HG03196 (cell line): Measurements from ENCODE around the gene IL17RC.
"Not testable (repeated sequence)": the region's sequence is repeated elsewhere in the genome, so short reads cannot be mapped to it uniquely, and the experiment has no call there.

ENCODE experiments used
- ATAC-seq: cut with Tn5 transposase; IDR thresholded peaks from one replicate; pipeline ENCODE4 v1.9.1; 2021; ENCODE audit not compliant: unreplicated experiment

The IL17RC gene

DNA sequence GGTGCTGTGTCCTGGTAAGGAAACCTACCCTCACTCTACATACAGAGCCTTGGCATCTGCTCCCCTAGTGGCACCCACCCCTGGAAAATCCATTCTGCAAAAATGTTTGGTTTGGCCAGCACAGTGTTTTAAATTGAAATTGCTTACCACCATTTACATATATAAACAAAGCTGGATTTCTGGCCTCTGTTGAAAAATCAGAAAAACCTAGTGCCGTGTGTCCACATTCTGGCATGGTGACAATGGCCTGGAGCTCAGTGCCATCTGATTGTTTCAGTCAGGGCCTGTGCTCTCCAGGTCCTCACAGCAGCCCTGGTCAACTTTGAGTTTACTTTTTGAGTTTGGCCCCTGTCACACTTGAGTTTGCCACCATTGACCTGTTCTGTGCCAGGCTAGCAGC lies 2.9 kb upstream of the IL17RC start:
- no peak for ATAC-seq

DNA sequence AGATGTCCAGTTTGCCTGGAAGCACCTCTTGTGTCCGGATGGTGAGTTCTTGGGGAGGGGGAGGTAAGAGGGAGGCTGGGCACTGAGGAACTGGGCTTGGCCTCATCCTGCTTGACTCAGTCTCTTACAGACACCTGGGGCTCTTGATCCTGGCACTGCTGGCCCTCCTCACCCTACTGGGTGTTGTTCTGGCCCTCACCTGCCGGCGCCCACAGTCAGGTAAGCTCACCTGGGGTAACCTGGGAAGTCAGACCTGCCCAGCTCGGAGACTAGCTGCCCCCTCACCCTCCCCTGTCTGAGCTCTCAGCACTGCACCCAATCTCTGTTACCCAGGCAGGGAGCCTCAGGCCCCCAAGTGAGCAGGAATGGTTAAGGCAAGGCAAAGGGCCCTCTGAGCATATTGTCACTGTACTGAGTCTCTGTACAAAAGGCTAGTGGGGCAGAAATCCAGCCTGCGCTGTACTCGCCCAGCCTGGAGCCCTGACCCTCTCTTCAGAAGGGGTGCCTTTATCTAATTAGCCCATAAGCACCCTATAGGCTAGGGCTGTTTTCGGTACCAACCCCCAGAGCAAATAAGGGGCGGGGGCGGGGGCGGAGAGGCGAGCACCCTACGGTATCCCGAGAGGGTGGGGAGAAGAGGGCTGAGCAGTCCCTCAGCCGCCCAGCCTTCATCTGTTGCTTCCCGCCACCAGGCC lies 2.2 kb upstream of the IL17RC start:
- no peak for ATAC-seq

DNA sequence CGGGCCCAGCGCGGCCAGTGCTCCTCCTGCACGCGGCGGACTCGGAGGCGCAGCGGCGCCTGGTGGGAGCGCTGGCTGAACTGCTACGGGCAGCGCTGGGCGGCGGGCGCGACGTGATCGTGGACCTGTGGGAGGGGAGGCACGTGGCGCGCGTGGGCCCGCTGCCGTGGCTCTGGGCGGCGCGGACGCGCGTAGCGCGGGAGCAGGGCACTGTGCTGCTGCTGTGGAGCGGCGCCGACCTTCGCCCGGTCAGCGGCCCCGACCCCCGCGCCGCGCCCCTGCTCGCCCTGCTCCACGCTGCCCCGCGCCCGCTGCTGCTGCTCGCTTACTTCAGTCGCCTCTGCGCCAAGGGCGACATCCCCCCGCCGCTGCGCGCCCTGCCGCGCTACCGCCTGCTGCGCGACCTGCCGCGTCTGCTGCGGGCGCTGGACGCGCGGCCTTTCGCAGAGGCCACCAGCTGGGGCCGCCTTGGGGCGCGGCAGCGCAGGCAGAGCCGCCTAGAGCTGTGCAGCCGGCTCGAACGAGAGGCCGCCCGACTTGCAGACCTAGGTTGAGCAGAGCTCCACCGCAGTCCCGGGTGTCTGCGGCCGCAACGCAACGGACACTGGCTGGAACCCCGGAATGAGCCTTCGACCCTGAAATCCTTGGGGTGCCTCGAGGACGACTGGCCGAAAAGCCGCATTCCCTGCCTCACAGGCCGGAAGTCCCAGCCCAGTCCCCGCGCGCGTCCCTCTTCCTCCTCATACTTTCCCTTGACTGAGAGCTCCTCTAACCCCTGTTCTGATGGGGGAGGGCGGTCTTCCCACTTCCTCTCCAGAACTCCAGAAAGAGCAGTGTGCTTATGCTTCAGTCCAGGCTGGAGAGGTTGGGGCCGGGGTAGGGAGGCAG lies 1.4 kb upstream of the IL17RC start:
- no peak for ATAC-seq

DNA sequence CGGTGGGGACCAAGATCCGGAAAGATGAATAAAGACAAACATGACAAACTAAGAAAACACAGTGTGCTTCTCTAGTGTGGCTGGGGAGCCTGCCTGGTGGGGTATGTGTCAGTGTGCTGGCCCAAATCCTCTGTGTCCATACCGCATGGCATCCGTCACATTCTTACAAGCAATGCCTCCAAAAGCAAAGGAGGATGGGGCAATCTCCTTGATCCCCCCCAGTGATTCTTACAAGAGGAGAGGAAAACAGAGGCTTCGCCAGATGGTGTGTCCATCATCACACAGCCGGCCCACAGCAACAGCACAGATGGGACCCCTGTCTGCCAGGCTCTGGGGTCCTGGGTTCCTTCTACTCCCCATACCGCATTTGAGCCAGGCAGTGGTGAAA lies 558 bp upstream of the IL17RC start:
- no peak for ATAC-seq

DNA sequence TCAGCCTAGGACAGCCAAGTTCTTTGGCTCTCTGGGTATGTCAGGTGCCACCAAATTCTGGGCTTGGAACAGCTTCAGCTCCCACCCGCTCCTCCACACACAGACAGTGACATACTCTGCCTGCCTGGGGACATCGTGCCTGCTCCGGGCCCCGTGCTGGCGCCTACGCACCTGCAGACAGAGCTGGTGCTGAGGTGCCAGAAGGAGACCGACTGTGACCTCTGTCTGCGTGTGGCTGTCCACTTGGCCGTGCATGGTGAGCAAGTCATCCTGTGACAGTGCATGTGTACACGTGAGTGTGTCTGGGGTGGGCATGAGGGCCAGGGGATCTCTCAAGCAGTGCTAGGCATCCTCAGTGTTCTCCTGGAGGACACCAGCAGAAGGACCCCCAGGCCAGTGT lies 922 bp downstream of the IL17RC start:
- no peak for ATAC-seq

DNA sequence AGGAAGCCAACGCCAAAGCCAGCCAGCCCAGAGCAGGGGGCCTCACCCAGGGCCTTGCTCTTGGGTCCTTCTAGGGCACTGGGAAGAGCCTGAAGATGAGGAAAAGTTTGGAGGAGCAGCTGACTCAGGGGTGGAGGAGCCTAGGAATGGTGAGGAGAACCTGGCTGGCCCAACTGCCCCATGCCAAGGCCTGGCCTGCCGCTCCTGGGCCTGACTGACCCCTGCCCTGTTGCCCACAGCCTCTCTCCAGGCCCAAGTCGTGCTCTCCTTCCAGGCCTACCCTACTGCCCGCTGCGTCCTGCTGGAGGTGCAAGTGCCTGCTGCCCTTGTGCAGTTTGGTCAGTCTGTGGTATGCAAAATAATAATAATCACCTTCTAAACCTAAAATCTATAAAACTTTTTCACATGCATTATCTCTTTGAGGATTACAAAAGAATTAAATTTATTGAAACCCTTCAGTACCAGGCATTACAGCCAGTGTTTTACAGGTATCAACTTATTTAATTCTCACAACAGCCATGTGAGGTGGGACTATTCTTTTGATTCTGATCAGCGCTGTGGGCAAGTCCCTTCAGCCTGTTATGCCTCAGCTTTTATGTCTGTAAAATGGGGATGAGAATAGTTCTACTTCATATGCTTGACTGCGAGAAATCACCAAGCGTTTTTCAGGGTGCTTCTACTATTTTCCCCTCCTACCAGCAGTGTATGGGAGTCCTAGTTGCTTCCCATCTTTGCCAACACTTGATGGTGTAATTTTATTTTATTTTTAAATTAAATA lies 1.6 kb downstream of the IL17RC start:
- ATAC-seq: no peak

DNA sequence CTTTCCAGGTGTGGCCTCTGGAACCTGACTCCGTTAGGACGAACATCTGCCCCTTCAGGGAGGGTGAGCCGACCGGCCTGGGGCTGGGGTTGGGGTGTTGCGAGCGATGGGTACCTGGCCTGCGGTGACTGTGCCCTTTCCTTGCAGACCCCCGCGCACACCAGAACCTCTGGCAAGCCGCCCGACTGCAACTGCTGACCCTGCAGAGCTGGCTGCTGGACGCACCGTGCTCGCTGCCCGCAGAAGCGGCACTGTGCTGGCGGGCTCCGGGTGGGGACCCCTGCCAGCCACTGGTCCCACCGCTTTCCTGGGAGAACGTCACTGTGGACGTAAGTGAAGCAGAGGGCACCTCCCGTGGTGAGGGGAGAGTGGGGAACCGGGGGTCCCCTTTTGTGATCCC lies 11.3 kb downstream of the IL17RC start:
- no peak for ATAC-seq

DNA sequence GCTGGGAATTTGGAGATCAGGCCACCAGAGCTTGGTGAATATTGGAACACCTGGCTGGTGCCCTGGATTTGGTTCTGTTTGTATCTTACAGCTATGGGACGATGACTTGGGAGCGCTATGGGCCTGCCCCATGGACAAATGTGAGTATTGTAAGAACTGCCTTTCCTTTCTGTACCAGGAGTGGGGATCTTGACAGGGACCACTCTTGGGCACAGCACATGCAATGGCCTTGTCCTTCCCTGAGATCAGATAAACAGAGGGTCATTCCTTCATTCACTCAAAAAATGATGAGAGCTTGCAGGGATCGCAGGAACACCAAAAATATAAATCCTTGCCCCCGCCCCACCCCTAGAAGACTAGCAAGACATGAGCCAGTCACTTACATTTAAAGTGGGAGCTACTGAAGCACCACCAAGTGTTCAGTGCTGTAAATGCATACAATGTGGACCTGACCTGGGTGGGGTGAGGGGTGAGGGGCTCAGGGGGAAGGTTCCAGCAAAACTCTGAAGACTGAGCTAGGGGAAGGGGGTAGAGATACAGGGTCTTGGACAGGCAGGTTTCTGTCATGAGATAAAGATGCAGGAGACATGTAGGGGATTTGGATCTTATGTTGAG lies 14.0 kb downstream of the IL17RC start:
- no peak for ATAC-seq

DNA sequence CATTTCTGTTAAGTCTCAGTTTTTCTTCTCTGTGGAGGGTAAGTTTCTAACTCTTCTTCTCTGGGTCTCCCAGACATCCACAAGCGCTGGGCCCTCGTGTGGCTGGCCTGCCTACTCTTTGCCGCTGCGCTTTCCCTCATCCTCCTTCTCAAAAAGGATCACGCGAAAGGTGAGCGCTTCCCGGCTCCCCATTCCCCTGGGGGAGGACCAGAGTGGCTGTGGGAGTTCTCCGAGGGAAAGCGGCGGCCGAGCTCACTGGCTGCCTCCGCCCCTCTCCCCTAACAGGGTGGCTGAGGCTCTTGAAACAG lies 15.6 kb downstream of the IL17RC start:
- ATAC-seq: no peak

DNA sequence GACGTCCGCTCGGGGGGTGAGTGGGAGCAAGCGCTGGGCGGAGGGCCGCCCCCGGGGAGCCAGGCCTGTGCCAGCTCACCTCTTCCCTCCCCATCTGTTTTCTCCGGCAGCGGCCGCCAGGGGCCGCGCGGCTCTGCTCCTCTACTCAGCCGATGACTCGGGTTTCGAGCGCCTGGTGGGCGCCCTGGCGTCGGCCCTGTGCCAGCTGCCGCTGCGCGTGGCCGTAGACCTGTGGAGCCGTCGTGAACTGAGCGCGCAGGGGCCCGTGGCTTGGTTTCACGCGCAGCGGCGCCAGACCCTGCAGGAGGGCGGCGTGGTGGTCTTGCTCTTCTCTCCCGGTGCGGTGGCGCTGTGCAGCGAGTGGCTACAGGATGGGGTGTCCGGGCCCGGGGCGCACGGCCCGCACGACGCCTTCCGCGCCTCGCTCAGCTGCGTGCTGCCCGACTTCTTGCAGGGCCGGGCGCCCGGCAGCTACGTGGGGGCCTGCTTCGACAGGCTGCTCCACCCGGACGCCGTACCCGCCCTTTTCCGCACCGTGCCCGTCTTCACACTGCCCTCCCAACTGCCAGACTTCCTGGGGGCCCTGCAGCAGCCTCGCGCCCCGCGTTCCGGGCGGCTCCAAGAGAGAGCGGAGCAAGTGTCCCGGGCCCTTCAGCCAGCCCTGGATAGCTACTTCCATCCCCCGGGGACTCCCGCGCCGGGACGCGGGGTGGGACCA lies 16.1 kb downstream of the IL17RC start:
- ATAC-seq: peak; percentile 69

DNA sequence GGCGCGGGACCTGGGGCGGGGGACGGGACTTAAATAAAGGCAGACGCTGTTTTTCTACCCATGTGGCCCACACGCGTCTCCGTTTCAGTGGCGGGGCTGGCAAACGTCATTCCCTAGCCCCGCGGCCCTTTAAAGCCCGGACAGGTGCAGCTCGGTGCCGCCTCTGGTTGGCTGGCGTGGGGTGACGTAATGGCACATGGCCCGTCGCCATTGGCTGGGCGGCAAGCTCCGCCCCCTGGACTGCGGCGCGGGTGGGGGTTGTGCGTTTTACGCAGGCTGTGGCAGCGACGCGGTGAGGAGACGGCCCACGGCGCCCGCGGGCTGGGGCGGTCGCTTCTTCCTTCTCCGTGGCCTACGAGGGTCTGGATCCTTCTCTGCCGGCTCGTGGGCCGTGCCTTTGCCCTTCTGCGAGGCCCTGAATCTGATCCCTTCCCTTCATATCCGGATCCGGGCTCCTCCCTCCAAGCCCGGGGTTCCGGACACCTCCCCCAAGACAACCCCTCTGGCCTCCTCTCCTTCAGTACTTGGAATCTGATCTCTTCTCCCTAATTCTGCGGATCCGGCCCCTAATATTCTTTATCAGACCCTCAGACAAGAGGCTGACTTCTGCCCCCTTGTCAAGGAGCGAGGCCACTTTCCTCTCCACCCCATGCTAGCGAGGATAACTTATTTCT lies 16.8 kb downstream of the IL17RC start, which contains the start of gene CRELD1:
Gene CRELD1, plus strand, starts transcription at position 274 of the 674 bp plus-strand sequence. CDS start 605 bp downstream, outside the sequence.
- peak; percentile 80 for ATAC-seq

DNA sequence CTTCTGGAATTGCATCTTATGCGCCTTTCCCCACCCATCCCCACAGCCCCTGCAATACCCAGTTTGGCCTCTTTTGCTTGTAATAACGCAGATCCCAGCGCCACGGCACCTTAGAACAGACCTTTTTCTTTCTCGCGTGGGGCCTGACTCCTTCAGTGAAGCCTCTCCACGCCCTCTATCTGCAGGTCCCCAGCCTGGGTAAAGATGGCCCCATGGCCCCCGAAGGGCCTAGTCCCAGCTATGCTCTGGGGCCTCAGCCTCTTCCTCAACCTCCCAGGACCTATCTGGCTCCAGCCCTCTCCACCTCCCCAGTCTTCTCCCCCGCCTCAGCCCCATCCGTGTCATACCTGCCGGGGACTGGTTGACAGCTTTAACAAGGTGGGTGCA lies 17.3 kb downstream of the IL17RC start:
- ATAC-seq: no peak

DNA sequence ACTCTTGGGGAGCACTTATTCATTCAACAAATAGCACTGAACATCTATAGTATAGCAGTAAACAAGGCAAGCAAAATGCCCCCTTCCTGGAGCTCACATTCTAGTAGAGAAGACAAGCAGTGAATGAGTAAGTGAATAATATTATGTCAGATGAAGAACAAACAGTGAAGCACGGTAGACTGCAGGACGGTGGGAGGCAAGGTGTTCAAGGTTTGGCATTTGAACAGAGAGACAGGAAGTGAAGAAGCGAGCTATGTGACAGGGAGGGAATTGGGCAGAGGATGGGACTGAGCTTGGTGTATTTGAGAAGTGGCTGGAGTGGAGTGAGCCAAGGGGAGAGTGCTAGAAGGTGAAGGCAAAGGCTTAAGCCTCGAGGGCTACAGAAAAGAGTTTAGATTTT lies 18.1 kb downstream of the IL17RC start:
- ATAC-seq: no peak

DNA sequence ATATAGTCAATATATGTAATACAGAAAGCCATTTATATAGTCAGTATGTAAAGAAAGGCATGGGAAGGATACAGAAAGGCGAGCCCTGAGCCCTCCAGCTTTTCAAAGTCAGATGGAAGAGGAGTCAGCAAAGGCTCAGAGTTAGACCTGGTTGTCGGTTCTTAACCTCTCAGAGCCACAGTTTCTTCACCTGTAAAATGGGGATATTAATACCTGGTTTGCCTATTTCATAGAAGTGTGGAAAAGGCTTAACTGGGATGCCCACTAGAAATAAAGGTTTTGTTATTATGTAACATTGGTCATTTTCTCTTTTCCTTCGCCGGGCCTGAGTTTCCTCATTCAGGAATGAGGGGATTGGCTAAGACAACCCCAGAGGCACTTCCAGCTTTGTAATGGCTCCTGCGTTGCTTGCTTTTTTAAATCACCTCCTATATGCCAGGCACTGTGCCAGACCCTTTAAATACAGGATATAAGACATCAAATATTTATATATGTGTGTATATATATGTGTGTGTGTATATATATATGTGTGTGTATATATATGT lies 19.1 kb downstream of the IL17RC start:
- ATAC-seq: no peak

DNA sequence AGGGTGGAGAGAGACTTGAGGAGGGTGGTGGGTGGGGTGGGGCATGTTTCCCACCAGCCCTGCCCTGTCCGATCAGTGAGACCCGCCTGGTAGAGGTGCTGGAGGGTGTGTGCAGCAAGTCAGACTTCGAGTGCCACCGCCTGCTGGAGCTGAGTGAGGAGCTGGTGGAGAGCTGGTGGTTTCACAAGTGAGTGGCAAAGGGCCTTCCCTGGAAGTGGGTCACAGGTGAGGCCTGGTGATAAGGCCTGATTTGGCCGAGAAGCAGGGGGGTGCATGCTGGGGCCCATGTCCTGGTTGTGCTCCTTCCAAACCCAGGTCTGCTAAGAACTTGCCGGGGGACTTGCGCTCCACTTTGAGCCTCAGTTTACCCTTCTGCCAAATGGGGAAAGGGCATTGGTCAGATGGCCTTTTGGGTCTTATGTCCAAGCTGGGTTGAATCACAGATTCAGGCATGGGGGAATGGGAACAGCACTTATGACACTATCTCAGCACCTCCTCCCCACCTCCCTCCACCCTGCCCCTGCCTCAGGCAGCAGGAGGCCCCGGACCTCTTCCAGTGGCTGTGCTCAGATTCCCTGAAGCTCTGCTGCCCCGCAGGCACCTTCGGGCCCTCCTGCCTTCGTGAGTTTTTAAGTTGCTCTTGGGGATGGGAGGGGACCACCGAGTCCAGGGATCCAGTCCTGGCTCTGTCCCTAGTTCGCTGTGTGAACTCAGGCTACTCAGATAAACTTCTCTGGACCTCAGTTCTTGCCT lies 20.8 kb downstream of the IL17RC start:
- no peak for ATAC-seq

DNA sequence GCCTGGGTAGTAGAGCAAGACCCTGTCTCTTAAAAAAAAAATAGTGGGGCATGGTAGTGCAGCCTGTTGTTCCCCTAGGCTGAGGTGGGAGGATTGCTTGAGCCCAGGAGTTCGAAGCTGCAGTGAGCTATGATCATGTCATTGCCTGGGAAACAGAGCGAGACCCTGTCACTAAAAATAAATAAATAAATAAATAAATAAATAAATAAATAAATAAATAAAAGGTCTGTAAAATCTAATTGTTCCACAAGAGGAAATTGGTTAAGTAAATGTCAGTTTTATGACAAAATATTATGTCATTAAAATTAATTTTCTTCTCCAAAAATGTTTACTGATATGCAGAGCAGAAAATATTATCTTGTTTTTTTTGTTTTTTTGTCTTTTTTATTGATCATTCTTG lies 22.1 kb downstream of the IL17RC start:
- no peak for ATAC-seq

DNA sequence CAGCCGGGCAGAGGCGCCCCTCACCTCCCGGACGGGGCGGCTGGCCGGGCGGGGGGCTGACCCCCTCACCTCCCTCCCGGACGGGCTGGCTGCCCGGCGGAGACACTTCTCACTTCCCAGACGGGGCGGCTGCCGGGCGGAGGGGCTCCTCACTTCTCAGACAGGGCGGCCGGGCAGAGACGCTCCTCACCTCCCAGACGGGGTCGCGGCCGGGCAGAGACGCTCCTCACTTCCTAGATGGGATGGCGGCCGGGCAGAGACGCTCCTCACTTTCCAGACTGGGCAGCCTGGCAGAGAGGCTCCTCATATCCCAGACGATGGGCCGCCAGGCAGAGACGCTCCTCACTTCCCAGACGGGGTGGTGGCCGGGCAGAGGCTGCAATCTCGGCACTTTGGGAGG lies 23.0 kb downstream of the IL17RC start:
- ATAC-seq: not testable (repeated sequence)

DNA sequence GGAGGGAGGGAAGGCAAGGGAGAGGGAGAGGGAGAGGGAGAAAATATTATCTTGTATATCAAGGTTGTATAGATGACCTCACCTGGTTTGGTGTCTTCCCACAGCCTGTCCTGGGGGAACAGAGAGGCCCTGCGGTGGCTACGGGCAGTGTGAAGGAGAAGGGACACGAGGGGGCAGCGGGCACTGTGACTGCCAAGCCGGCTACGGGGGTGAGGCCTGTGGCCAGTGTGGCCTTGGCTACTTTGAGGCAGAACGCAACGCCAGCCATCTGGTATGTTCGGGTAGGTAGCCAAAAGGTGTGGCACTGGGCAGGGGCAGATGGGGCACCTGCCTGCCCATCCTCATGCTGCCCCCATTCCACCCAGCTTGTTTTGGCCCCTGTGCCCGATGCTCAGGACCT lies 23.8 kb downstream of the IL17RC start:
- no peak for ATAC-seq

DNA sequence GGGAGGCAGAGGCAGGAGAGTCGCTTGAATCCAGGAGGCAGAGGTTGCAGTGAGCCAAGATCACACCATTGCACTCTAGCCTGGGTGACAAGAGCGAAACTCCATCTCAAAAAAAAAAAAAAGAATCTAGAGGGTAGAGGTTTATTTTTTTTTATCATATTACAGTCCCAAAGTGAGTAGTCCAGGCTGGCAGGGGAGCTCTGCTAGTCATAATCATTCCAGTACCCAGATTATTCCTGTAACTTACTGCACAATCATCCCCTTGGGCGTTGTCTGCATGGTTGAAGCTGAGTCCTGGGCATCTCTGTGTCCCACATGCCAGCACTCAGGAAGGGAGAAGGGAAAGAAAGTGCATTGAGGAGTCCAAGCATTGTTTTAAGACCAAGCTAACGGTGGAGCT lies 25.3 kb downstream of the IL17RC start:
- no peak for ATAC-seq
